ENCODE data around the gene RAB21.
"Not testable (repeated sequence)": the region's sequence is repeated elsewhere in the genome, so short reads cannot be mapped to it uniquely, and the experiment has no call there.

Gene RAB21

GRCh38 chr12:71799106-71799505 is 44.4 kb downstream of the RAB21 start:
- DNase-seq (ENCODE audit: low read depth): no peak

DNA sequence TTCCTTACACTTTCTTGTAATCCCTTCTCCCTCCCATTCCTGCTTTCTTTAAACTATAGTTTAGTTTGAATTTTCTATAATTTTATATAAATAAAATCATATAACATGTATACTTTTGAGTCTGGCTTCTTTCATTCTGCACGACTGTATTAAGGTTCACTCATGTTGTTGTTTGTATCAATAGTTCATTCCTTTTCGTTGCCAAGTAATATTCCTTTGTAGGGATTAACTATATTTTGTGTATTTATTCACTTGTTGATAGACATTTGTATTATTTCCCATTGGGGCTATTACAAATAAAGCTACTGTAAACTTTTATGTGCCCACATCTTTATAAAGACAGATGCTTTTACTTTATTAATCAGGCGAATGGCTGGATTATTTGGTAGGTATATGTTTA is 45.5 kb downstream of the RAB21 start:
- no peak for DNase-seq (ENCODE audit: low read depth)

DNA sequence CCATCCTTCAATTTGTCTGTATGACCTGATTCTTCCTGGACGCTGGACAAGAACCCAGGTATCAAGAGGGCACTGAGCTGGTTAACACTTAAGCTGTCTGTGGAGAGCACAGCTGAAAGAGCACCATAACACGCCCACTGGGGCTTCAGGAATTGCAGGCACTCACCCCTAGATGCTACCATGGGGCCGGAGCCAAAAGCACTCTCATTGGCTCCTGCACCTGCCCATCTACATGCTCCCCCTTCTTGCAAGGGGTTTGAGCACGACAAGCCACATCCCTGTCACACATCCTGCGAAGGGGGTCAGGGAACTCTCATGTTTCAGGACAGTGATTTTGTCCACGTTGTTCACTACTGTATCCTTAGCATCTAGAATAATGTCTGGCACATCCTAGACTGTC is 49.8 kb downstream of the RAB21 start:
- DNase-seq (ENCODE audit: low read depth): no peak

- DNase-seq (ENCODE audit: low read depth): no peak
Observed at GRCh38 chr12:71810921-71811320, 56.3 kb downstream of the RAB21 start.

GRCh38 chr12:71815242-71815641 is 60.6 kb downstream of the RAB21 start:
- DNase-seq (ENCODE audit: low read depth): not testable (repeated sequence)

- not testable (repeated sequence) for DNase-seq (ENCODE audit: low read depth)
Observed at GRCh38 chr12:71822088-71822487, 67.4 kb downstream of the RAB21 start.

DNA sequence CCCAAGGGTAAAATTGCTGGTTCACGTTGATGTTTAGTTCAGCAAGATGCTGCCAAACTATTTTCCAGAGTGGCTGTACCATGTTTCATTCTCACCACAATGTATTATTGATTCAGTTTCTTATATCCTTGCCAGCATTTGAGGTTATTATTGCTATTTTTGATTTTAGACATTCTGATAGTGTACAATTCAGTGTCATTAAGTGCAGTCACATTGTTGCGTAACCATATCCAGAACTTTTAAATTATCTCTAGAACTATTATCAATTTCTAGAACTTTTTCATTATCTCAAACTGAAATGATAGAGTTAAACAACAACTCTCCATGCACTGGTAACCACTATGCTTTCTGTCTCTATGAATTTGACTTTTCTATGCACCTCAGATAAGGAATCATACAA is 74.2 kb downstream of the RAB21 start:
- DNase-seq (ENCODE audit: low read depth): no peak

GRCh38 chr12:71837356-71837755 is 82.7 kb downstream of the RAB21 start:
- no peak for DNase-seq (ENCODE audit: low read depth)

GRCh38 chr12:71838231-71838630 is 83.6 kb downstream of the RAB21 start:
- DNase-seq (ENCODE audit: low read depth): no peak

- DNase-seq (ENCODE audit: low read depth): no peak
Observed at GRCh38 chr12:71838676-71839075, 84.0 kb downstream of the RAB21 start.

DNA sequence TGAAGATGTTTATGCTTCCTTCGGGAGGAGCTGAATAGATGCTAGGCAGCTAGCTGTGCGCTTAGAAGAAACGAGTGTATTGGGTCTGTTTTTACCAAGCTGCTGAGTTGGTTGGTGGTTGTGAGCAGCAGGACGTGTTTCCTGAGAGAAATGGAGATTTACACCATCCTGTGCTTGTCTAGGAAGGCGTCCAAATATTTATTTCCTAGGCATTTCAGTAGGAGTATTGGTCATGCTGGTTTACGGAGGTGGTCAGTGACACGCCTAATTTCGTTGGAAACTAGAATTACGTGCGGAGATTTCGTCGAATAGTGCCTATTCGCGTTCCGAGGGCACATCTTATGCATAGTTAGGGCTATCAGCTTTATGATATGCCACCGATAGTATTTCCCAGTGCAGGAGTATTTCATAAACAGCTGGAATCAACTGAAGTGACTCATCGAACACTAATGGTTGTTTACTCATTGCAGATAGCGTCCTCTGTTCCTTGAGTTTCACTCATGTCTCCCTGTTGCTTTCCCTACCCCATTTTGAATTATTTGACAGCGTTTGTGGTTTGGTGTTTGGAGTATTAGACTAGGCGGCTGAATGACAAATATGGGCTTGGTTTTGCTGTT is 85.7 kb downstream of the RAB21 start:
- DNase-seq (ENCODE audit: low read depth): no peak

DNA sequence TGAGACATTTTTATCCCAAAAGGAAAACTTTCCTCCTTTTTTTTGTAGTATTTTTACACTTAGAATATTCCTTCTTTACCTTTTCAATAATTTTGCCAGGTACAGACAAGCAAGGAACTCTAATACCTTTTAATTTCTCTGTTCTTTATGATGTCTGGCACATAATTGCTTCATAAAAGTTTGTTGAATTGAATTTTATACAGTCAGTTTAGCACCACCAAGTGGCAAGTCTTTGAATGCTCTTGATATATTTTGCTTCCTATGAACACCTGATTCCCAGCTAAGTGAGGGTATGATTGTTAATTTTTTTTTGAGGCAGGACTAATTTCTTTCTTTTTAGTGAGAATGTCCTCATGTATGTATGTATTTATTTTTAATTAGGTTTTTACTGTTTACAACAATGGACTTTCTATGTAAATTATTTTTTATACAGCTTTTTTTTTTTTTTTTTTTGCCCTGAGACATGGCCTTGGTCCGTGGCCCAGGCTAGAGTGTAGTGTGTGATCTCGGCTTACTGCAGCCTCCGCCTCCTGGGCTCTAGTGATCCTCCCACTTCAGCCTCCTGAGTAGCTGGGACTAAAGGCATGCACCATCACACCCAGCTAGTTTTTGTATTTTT is 91.8 kb downstream of the RAB21 start:
- DNase-seq (ENCODE audit: low read depth): no peak

GRCh38 chr12:71848212-71848611 is 93.5 kb downstream of the RAB21 start:
- DNase-seq (ENCODE audit: low read depth): no peak

GRCh38 chr12:71849109-71849851 is 94.6 kb downstream of the RAB21 start:
- no peak for DNase-seq (ENCODE audit: low read depth)
